SKM-1 (cell line): ENCODE results near the gene DEGS2.
"Not testable (repeated sequence)": the region's sequence is repeated elsewhere in the genome, so short reads cannot be mapped to it uniquely, and the experiment has no call there.

Source experiments
- DNase-seq: peaks from one replicate; lab custom pipeline; 2025; ENCODE audit not compliant: unreplicated experiment; lab: John Stamatoyannopoulos, UW

The DEGS2 gene

DNA sequence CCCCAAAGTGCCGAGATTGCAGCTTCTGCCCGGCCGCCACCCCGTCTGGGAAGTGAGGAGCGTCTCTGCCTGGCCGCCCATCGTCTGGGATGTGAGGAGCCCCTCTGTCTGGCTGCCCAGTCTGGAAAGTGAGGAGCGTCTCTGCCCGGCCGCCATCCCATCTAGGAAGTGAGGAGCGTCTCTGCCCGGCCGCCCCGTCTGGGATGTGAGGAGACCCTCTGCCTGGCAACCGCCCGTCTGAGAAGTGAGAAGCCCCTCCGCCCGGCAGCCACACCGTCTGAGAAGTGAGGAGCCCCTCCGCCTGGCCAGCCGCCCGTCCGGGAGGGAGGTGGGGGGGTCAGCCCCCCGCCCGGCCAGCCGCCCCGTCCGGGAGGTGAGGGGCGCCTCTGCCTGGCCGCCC lies 21.2 kb upstream of the DEGS2 start:
- not testable (repeated sequence) for DNase-seq

DNA sequence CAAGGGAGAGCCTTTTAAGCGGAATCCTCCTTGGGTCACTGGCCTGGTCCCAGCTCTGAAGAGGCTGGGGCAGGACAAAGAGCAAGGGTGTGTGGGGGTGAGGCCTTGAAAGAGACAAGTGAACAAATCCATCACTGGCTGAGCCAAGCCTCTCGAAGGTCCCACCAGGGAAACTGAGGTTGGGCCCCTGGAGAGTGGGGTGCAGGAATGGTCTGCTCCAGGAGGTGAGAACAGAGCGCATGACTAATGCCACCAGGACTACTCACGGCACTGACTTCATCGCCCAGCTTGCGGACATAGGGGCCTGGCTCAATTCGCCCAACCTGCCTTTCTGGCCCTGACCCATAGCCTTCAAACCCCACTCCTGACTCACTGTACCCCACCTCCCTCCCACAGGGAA lies 19.2 kb upstream of the DEGS2 start:
- no peak for DNase-seq

DNA sequence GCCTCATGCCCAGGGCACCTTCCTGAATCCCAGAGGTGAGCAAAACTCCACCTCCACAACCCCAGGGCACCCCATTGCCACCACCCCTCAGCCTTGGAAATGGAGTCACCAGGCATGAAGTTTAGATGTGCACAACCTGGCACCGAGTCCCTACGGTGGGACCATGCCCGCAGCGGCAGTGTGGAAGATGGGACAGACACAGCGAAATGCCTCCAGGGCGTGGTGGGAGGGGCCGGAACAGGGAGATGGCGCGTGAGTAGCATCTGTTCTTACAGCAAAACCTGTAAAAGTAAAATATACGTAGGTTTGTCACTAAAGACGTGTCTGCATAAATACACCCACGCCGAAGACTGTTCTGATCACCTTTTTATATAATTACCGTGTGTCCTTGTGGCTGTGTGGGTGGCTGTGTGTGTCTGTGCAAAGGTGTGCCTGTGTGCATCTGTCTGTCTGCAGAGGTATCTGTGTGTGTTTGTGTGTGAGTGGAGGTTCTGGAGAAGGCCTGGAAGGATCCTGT lies 17.4 kb upstream of the DEGS2 start:
- DNase-seq: no peak

DNA sequence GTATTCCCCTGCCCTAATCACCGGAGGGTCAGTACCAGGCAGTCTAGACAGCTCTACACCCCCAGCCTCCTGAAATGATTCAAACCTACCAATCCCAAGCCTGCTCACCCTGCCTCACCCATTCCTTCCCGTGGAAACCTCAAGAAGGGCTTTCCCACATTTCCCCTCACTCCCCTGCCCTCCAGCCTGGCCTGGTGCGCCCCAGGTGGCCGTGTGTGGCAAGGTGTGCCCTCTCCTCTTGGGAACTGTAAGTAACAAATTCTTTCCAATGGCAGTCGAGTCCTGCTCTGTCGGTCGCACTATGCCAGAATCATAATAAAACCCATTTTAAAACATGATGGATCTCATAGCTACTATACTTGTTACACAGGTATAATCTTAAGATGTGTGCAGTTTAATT lies 13.9 kb upstream of the DEGS2 start:
- no peak for DNase-seq

DNA sequence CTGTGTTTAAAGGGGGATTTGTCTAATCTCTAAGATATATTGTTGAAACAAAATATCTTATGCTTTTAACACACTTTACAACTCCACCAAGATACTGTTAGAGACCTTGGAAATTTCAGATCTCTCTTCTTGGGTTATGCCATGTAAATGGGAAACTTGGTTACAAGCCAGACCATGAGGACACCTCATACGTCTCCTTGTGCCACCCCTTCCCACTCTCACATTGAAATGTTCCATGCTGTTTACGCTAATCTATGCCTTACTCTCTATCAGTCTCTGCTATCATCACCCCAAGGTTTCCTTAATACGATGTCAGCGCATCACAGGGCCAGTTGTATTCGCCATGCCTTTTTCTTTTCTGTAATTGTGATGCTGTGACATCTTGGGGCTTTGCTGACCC lies 13.4 kb upstream of the DEGS2 start:
- DNase-seq: no peak

DNA sequence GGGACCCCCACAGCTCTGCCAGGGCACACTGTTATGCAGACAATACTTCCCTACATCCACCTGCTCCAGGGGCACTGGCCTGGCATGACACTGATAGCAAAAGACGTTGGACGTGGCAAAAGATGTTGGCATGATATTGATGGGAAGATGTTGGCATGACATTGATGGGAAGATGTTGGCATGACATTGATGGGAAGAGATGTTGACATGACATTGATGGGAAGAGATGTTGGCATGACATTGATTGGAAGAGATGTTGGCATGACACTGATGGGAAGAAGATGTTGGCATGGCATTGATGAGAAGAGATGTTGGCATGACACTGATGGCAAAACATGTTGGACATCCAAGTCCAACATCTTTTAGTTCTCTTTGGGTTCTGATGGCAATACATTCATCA lies 11.4 kb upstream of the DEGS2 start:
- no peak for DNase-seq

DNA sequence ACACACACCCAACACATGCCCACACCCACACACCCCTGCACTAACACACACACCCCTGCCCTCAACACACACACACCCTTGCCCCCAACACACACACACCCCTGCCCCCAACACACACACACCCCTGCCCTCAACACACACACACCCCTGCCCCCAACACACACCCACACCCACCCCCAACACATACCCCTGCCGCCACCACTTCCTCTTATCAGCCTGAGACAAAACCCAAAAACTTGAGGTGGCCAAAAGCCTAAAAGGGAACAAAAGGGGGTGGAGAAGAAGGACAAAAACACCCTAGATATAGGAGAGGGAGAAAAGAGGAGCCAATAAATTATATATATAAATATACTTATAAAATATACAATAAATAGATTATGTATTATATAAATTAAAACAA lies 9.1 kb upstream of the DEGS2 start:
- peak; percentile 9 for DNase-seq

DNA sequence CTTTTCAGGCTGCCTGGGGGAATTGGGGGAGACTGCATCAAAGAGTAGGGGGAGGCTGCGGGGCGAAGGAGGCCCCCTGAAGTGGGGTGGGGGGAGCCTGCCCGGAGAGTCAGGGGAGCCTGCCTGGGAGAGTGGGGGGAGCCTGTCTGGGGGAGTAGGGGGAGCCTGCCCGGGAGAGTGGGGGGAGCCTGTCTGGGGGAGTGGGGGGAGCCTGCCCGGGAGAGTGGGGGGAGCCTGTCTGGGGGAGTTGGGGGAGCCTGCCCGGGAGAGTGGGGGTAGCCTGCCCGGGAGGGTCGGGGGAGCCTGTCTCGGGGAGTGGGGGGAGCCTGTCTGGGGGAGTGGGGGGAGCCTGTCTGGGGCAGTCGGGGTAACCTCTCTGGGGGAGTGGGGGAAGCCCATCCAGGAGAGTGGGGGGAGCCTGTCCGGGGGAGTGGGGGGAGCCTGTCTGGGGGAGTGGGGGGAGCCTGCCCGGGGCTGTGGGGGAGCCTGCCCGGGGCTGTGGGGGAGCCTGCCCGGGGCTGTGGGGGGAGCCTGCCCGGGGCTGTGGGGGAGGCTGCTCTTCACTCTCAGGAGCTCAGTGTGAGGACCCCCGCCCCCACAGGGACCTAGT lies 6.5 kb upstream of the DEGS2 start:
- no peak for DNase-seq

DNA sequence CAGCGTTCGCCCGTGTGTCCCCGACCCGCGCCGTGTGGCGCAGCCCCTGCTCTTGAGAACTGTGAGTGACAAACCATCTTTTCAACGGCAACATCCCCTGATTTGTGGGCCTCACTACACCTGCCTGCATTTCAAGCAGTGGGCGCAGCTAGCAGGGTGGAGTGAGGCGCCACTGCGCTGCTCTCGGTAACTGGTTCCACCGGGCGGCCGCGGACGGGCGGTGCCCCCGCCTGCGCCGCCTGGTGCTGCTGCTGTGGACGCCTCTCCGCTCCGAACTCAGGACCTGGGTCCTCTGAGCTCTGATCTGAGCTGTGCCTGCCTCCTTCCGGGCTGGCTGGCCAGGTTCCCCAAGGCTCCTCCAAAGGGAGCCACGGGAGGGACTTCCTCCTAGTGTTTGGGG lies 5.9 kb upstream of the DEGS2 start:
- DNase-seq: no peak

DNA sequence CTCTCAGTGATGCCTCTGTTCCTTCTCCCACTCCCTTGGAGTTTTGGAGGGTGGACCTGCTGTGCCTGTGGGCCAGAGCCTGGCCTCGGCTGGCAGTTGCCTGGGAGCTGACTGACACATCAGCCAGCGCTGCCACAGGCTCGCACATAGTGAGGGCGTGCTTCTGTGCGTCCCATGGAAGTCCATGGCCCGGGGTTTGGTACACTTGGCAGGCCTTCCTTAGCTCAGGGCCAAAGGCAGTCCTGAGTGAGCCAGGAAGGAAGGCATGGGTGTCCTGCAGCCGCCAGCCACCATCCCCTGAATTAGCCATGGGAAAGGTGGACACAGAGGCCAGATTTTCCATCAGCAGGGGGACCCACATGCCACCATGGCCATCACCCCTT lies 1.1 kb upstream of the DEGS2 start:
- no peak for DNase-seq

DNA sequence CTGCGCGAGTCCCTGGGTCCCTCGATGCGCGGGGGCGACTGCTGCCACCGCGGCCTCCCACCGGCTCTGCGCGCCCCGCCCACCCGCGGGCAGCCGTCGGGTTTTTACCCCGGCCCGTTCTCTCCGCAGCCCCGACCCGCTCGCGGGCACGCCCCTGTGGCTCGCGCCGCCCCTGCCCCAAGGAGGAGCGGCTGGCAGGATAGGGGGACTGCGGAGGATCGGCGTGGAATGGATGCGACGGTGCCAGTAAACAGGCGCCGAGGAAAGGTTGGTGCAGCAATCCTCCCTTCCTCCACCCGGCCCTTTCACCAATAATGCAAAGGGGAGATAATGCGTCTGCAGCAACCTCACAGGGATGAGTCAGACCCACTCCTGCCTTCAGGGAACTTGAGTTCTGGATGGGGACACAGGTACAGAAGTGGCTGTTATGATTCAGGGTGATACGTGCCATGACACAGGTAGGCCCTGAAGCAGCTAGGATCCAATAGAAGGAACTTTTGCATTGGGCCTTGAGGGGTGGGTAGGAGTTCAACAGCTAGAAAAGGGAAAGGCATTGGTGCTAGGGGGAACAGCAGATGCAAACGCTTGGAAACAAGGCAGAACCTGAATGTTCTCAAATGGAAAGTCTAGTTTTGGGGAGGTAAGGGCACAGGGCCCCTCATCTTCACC lies 554 bp upstream of the DEGS2 start:
- no peak for DNase-seq

DNA sequence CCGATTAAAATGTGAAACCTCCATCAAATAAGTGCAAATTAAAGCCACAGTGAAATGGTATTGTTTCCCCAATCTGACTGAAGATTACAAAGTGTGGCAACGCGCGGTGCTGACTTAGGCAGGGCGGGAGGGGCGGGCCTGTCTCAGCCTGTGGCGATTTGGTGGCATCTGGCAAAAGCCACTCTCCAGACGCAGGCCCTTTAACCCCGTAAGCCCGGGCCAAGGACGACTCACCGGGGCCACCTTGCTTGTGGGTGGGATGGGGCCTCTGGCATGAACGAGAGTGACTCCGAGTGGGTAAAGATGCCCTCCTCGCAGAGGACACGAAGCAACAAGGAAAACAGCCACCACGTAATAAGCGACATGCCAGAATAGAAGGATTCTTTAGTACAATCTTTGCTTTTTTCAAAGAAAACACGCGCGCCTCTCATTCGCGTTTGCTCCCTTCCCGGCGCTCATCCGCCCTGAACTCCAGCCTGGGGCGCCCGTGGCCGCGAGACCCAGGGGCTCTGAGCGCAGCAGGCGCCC lies 815 bp downstream of the DEGS2 start:
- no peak for DNase-seq

DNA sequence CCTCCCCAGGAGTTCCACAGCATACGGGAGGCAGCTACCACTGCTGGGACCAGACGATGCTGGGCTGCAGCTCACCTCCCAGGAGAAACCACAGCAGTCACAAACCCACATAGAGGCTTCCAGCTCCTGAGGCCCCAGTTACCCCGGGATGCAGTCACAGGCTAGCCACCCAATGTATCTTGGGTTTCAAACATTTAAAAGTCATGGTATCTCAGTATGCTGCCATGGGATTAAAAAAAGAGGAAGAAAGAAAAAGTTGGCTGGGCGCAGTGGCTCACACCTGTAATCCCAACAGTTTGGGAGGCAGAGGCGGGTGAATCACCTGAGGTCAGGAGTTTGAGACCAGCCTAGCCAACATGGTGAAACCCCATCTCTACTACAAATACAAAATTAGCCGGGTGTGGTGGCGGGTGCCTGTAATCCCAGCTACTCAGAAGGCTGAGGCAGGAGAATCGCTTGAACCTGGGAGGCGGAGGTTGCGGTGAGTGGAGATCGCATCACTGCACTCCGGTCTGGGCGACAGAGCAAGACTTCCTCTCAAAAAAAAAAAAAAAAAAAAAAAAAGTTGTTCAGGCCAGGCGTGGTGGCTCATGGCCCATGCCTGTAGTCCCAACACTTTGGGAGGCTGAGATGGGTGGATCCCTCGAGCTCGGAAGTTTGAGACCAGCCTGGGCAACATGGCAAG lies 1.8 kb downstream of the DEGS2 start:
- DNase-seq: not testable (repeated sequence)

DNA sequence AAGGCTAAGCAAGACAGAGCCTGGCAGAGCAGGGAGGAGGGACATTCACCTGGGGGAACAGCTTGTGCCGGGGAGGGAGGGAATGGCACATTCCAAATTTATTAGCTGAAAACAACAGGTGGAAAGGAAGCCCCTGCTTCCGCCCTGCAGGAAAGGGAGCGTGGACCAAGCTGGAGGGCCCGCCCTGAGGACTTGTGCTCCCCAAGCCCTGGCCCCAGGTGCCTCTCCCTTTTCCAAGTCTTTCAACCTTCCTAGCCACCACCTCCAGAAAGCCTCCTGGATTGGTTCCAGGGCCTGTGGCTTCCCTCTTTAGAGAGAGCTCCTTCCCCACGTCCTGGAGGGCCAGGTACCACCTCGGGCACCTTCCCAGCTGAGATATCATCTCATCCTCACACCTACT lies 2.7 kb downstream of the DEGS2 start:
- DNase-seq: no peak

DNA sequence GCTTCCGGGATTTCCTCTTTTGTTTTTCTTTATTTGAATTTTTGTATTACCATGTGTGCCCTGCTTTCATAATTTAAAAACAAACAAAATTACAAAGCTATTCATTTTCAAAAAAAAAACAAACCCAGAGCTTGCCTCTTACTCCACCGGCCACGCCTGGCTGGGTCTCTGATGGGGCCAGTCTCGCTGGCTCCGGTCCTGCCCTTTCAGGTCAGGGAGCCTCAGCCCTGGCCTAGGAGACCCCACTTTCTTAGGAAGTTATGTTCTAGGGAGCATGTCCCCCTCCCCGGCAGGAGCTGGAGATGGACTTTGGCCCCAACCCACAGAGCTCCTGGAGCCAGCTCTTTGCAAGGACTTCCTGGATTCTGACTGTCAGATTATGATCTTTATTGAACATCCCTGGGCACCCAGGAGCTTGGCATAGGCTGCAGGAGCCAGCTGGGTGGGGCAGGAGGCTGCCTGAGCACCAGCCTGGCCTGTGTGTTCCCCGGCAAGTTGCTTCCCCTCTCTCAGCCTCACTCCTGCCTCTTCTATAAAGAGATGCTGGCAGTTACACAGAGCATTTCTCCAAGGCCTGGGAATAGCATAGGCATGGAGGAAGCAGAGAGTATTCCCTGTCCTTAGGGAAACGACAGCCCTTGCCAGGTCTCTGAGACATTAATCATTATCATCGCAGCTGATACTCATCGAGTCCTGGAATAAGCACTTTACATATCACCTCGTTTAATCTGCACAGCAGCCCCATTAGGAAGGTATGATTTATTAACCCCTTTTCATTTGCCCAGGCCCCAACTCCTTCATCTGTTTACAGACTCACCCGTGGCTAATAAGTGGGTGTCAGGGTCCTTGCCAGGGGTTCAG lies 3.5 kb downstream of the DEGS2 start:
- no peak for DNase-seq

DNA sequence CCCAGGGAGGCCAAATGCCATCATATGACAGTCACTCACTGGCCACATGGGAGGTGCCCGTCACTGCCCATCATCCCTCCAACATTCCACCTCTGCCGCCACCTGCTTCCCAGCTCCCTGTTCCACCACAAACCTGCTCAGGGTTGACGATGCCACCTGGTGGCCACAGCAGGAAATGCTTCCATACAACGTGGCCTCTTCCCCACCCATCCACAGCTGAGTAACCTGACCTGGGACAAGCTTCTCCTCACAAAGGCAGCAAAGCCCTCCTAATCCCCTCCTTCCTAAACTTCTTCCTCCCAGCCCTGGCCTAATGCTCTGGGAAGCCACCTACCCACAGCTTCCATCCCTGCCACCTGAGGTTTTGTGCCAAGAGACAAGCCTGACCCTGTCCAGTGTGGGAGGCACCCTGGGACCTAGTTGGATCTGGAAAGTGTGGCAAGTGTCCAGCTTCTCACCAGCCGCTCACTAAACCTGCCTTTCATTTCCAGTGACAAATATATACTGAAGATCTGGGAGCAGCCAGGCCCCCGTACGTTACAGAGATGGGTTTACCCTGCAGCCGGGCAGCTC lies 4.3 kb downstream of the DEGS2 start:
- no peak for DNase-seq

DNA sequence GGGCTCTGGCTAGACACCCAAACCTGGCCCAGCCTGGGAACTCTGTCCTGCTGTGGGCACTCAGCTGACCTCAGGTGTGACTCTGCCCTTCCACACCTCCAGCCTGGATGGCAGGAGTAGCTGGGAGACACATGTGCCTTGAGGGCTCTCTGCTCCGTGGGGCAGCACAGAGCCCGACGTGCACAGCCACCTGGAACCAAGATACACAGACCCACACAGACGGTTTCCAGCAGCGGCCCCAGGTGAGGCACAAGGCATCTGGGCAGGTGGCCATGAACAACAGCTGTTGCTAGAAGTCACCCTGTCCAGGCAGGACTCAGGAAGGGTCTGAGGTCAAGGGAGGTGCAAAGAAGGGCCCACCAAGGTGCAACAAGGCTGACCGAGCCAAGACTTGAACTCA lies 5.9 kb downstream of the DEGS2 start:
- DNase-seq: no peak

DNA sequence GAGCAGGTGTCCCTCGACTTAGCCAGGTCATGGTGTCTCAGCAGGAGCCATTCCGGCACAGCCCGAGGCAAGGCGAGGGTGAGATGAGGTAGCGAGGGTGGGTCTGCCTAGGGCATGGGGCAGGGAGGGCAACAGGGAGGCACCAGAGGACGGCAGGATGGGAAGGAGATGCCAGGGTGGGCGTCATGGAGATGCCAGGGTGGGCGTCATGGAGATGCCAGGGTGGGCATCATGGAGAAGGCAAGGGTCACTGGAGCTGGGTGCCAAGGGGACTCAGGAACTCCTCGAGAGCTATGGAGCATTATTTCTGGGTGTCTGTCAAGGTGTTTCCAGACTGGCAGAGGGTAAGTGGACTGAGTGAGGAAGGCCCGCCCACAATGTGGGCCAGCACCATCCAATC lies 7.4 kb downstream of the DEGS2 start:
- no peak for DNase-seq

DNA sequence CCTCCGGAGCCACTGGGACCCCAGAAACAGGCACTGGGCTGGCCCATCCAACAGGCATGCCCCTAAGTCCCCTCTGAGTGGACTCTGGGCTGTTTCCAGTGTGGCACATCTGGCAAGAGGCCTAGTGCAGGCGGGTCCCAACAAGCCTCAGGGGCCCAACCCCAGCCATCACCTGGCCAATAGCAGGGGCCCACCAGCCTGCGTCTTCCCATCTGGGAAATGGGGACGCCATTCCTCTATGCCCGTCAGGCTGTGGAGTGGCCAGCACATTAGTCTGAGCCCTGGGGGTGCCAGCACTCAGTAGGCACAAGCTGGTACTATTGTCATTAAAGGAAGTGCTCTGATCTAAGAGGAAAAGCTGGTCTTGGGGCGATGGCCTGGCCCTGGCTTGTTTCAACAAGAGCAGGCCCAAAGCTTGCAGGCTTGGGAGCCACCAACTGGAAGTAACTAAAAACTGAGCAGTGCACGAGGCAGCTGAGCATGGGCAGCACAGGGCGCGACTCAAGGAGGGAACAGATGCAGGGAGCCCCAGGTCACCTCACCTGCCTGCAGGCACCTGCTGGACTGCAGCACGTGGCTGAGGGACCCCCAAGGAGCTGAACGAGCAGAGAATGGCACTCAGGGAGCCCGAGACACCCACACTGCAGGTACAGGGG lies 8.4 kb downstream of the DEGS2 start:
- no peak for DNase-seq

DNA sequence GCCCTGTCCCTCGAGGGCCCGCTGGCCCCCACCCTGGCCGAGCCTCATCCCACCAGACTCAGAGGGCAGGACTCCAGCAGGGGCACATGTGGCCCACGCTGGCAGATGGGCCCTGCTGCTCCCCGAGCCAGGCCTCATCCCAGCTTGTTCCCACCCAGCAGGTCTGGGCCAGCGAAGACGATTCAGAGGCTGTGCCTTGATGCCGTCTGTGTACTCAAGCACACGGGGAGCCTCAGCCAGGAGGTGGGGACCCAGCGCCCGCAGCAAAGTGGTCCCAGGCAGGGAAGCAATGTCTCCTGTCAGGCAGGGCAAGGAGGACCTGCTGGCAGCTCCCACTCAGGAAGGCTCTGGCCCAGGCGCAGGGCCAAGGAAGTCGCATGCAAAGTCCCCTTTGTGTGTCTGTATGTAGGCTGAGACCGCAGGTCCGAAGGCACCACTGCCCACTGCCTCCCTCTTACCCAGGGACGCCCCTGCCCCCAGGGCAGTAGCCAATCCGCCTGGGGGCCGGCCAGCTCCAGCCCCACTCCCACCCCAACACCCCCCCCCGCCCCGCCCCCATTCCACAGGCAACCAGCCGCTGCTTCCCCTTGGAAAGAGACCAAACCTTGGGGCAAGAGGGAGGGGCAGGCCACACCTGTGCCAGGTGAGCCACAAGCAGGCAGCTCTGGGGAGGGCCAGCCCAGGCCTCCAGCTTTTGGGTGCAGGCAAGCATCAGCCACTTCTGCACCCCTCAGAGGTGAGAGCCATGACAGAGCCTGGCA lies 9.4 kb downstream of the DEGS2 start:
- DNase-seq: no peak
